Body of pancreas (tissue), 4 donors: ENCODE results near the gene CCDC149.

ENCODE experiments used
- CTCF ChIP-seq, 7 experiments: fragments of 450-650 bp in 4 of 7; fragments of 200-600 bp in 3 of 7; sonication (generic) in 3 of 7; IDR thresholded peaks; one replicate each; pipeline ENCODE4 v1.5.1; 2016 to 2019; ENCODE audit warnings: antibody characterized with exemption in 7 of 7
- POLR2A ChIP-seq, 3 donors: fragments of 450-650 bp; IDR thresholded peaks; one replicate each; pipeline ENCODE4 v1.6.1; 2016; ENCODE audit warnings: antibody characterized with exemption in 3 of 3, mild to moderate bottlenecking in 2 of 3

- TF ChIP-seq CTCF (IDR thresholded peaks at IDR 0.05), result no peak
- TF ChIP-seq POLR2A (IDR thresholded peaks at IDR 0.05), result no peak
Measured at GRCh38 chr4:24863799-24864198, 49.0 kb downstream of the CCDC149 start.
